AG09309 (cell line): ENCODE measurements around the gene CDC42SE1.
A peak's percentile ranks its signal among the peaks of the same experiment; 100 is the strongest.

ENCODE experiments used
- DNase-seq: peaks from one replicate; pipeline ENCODE4 v3.0.0-alpha.2; 2010; ENCODE audit warnings: low read depth
- H3K4me3 ChIP-seq: 2 replicates; pipeline ENCODE4 v1.5.1; 2011; ENCODE audit warnings: mild to moderate bottlenecking, low read depth, low read length, moderate library complexity; ENCODE audit not compliant: control insufficient read depth
- CTCF ChIP-seq: IDR thresholded peaks from 2 replicates; pipeline ENCODE4 v1.5.1; 2011; ENCODE audit warnings: mild to moderate bottlenecking, low read depth, low read length, inconsistent platforms; ENCODE audit not compliant: insufficient read depth, control insufficient read depth; ENCODE audit errors: missing control alignments

CDC42SE1 gene

DNA sequence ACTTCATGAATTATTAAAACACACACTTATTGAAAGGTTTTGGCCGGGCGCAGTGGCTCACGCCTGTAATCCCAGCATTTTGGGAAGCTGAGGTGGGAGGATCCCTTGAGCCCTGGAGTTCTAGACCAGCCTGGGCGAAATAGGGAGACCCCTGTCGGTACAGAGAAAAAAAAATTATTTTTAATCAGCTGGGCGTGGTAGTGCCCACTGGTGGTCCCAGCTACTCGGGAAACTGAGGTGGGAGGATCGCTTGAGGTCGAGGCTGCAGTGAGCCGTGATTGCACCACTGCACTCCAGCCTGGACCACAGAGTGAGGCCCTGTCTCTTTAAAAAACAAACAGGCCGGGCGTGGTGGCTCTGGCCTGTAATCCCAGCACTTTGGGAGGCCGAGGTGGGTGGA, 12.8 kb upstream of the CDC42SE1 start:
- no peak for DNase-seq
- no peak overlapping the region for H3K4me3 ChIP-seq
- no peak for TF ChIP-seq CTCF

- peak within 1 kb of the TSS; percentile 57 for H3K4me3 ChIP-seq
- peak; percentile 97 for DNase-seq
- peak; percentile 90 for TF ChIP-seq CTCF
Measured at GRCh38 chr1:151070474-151071276, 11.3 kb upstream of the CDC42SE1 start, which contains the start of gene GABPB2. Gene GABPB2 (plus strand): TSS chr1:151070761. CDS start chr1:151088190, 17,429 bp downstream.

GRCh38 chr1:151069103-151069486, 9.7 kb upstream of the CDC42SE1 start:
- TF ChIP-seq CTCF = no peak
- DNase-seq = no peak
- H3K4me3 ChIP-seq = no peak overlapping the region

GRCh38 chr1:151067185-151067584, 7.8 kb upstream of the CDC42SE1 start:
- DNase-seq = no peak
- no peak overlapping the region for H3K4me3 ChIP-seq
- no peak for TF ChIP-seq CTCF

- no peak for TF ChIP-seq CTCF
- H3K4me3 ChIP-seq = no peak overlapping the region
- DNase-seq = no peak
Measured at GRCh38 chr1:151065089-151065645, 5.7 kb upstream of the CDC42SE1 start.

DNA sequence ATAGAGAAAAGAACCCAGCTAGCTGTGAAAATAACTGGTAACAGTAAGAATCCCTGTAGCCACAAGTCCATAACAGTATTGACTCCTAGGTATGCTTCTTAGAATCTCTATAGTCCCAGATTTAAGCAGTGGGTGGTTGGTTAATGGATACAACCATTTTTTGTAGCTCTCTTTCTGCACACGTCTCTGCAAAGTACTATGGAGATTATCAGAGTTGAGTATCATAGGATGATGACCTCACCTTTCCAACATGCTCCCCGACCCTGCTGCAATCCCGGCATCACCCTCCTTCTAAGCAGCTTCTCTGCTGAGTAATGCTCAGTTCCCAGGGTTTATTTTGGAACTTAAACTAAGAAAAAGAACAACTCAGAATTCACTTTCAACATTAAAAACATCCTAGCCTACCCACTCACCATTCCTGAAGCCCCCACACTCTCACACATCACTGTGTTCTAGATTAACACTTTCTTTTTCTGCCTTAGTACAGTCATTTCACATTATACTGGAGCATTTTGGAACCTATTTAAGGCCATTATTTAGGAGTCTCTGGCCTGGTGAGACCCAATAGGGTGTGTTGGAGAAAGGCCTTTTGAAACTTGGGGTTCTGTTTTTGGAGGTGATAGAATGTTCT, 3.4 kb upstream of the CDC42SE1 start:
- no peak overlapping the region for H3K4me3 ChIP-seq
- no peak for DNase-seq
- no peak for TF ChIP-seq CTCF
